Vagina (tissue), 2 donors: ENCODE data around the gene SBF2.

Source experiments
- CTCF ChIP-seq, 3 experiments: fragments of 450-650 bp in 2 of 3; fragments of 200-600 bp in 1 of 3; sonication (generic) in 1 of 3; IDR thresholded peaks; one replicate each; pipeline ENCODE4 v1.5.1; 2017 to 2019; ENCODE audit warnings: antibody characterized with exemption in 3 of 3, mild to moderate bottlenecking in 2 of 3, moderate library complexity in 2 of 3
- POLR2A ChIP-seq, 2 donors: fragments of 450-650 bp; IDR thresholded peaks; one replicate each; pipeline ENCODE4 v1.6.1; 2017; ENCODE audit warnings: antibody characterized with exemption in 2 of 2, mild to moderate bottlenecking in 2 of 2, moderate library complexity in 2 of 2

- TF ChIP-seq CTCF (IDR thresholded peaks at IDR 0.05) (no peak), POLR2A (IDR thresholded peaks at IDR 0.05) (no peak)
Observed at GRCh38 chr11:10049756-10050155, 244.3 kb downstream of the SBF2 start.
